HG02798 (cell line): Measurements from ENCODE around the gene TMEM164.

Experiments
- ATAC-seq: cut with Tn5 transposase; IDR thresholded peaks from one replicate; pipeline ENCODE4 v1.9.1; 2021; ENCODE audit warnings: mild to moderate bottlenecking; ENCODE audit not compliant: unreplicated experiment, poor library complexity

TMEM164 gene

GRCh38 chrX:110157444-110157843 lies 154.5 kb downstream of the TMEM164 start:
- no peak for ATAC-seq

- ATAC-seq = no peak
Observed at GRCh38 chrX:110159235-110159634, 156.3 kb downstream of the TMEM164 start.

GRCh38 chrX:110159865-110160264 lies 157.0 kb downstream of the TMEM164 start:
- no peak for ATAC-seq

- ATAC-seq = no peak
Observed at GRCh38 chrX:110161361-110161686, 158.4 kb downstream of the TMEM164 start.

GRCh38 chrX:110162131-110162530 lies 159.2 kb downstream of the TMEM164 start:
- ATAC-seq = no peak

- ATAC-seq = no peak
Observed at GRCh38 chrX:110162867-110163266, 160.0 kb downstream of the TMEM164 start.

- ATAC-seq = no peak
Observed at GRCh38 chrX:110163488-110163887, 160.6 kb downstream of the TMEM164 start.

GRCh38 chrX:110167952-110168451 lies 165.1 kb downstream of the TMEM164 start:
- peak; percentile 24 for ATAC-seq

GRCh38 chrX:110168585-110168984 lies 165.7 kb downstream of the TMEM164 start:
- no peak for ATAC-seq

- no peak for ATAC-seq
Observed at GRCh38 chrX:110170029-110170428, 167.1 kb downstream of the TMEM164 start.

GRCh38 chrX:110171442-110171841 lies 168.5 kb downstream of the TMEM164 start:
- no peak for ATAC-seq

- ATAC-seq = peak; percentile 99
Observed at GRCh38 chrX:110172215-110172614, 169.3 kb downstream of the TMEM164 start.

- ATAC-seq = no peak
Observed at GRCh38 chrX:110173192-110174175, 170.6 kb downstream of the TMEM164 start.

- ATAC-seq = no peak
Observed at GRCh38 chrX:110175146-110175545, 172.2 kb downstream of the TMEM164 start.

GRCh38 chrX:110175696-110176095 lies 172.8 kb downstream of the TMEM164 start:
- no peak for ATAC-seq

- no peak for ATAC-seq
Observed at GRCh38 chrX:110178179-110178865, 175.4 kb downstream of the TMEM164 start.

GRCh38 chrX:110180176-110180927 lies 177.4 kb downstream of the TMEM164 start:
- ATAC-seq = no peak

- ATAC-seq = peak; percentile 81
Observed at GRCh38 chrX:110180928-110181310, 178.0 kb downstream of the TMEM164 start.

GRCh38 chrX:110181459-110182137 lies 178.7 kb downstream of the TMEM164 start:
- ATAC-seq = no peak

- ATAC-seq = peak; percentile 44
Observed at GRCh38 chrX:110182362-110182761, 179.4 kb downstream of the TMEM164 start.
